K562 (cell line): ENCODE results near the gene OSBPL1A.

Experiments used
- CTCF ChIP-seq, 3 experiments: IDR thresholded peaks in 2 of 3; conservative IDR thresholded peaks in 1 of 3; 2 replicates each; pipeline ENCODE4 v1.5.1; 2011 to 2012; ENCODE audit warnings: low read length in 3 of 3, mild to moderate bottlenecking in 3 of 3, control low read depth in 2 of 3, improper control_type of control experiment in 1 of 3, inconsistent platforms in 1 of 3, low read depth in 1 of 3, mixed read lengths in 1 of 3, moderate library complexity in 1 of 3; ENCODE audit not compliant: insufficient read depth in 2 of 3
- HDGF ChIP-seq: fragments of 450-650 bp; IDR thresholded peaks from 2 replicates; pipeline ENCODE4 v1.6.1; 2016
- PHB ChIP-seq: fragments of 250-450 bp; sonication (Bioruptor Pico); IDR thresholded peaks from 2 replicates; pipeline ENCODE4 v1.5.0; 2021
- SMAD4 ChIP-seq: fragments of 250-450 bp; sonication (Bioruptor Pico); conservative IDR thresholded peaks from 2 replicates; pipeline ENCODE4 v1.8.0; 2021; ENCODE audit warnings: inconsistent platforms, mild to moderate bottlenecking, moderate library complexity

GRCh38 chr18:24214913-24215312, 182.7 kb downstream of the OSBPL1A start:
- TF ChIP-seq HDGF (no peak), SMAD4 (CRISPR knock-in tag) (no peak), CTCF (IDR thresholded peaks at IDR 0.05 in 2 of 3, conservative IDR thresholded peaks at IDR 0.05 in 1 of 3; ENCODE audit: insufficient read depth in 2 of 3, low read depth in 1 of 3, low read length in 3 of 3) (no peak), PHB (CRISPR knock-in tag) (no peak)
